ENCODE results near the gene SPINK13. TPM values are rescaled to one million over a fixed set of nuclear protein-coding genes. Genes with fewer than 3 reads are reported as not detected.
"Not testable (repeated sequence)": the region's sequence is repeated elsewhere in the genome, so short reads cannot be mapped to it uniquely, and the experiment has no call there.

The SPINK13 gene
- total RNA-seq, 1 donor from 2014 or later, result not detected

- intact Hi-C loops (cut with micrococcal nuclease), result no loop called here
Observed at GRCh38 chr5:148311484-148311883, 42.9 kb downstream of the SPINK13 start.

GRCh38 chr5:148312153-148312552, 43.6 kb downstream of the SPINK13 start, which contains the start of gene SPINK7:
TSS of gene SPINK7 (plus strand) at chr5:148312423. CDS start at chr5:148312484, 61 bp downstream.
- intact Hi-C loops (cut with micrococcal nuclease), result no loop called here

DNA sequence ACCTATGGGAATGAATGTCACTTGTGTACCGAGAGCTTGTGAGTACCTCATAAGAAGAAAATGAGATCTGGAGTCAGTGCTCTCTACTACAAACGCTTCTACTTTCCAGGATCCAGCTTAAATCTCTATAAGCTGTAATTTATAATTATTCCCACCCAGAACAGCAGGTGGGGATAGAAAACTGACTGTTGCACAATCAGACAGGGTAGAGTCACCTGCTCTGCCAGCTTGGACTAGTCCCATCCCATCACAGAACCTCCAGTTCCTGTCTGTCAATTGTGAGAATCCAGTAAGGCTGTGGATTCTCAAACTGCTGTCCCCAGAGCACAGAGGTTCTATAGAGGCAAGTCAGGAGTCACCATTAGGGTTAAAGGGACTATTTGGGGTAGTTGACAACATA, 45.6 kb downstream of the SPINK13 start:
- intact Hi-C loops (cut with micrococcal nuclease), result no loop called here

DNA sequence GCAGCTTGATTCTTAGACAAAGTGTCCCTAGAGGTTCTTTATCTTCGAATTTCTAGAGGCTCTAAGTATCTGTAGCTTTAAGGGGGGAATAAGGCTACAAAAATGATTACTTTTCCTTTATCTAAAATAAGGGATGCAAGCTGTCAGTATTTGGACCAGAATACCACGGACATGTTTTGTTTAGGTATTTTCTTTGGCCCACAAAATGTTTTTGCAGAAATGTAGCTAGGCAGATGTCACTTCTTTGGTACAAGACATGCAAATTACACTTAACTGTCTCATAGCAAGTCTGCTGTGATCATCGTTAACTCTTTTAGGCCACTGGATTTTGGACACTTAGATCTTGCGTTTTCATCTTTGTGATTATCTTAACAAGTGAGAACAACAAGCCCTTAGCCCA, 46.1 kb downstream of the SPINK13 start:
- intact Hi-C loops (cut with micrococcal nuclease), result no loop called here

- intact Hi-C loops (cut with micrococcal nuclease), result not testable (repeated sequence)
Observed at GRCh38 chr5:148320011-148320963, 51.7 kb downstream of the SPINK13 start.

GRCh38 chr5:148333262-148333849, 64.8 kb downstream of the SPINK13 start:
- intact Hi-C loops (cut with micrococcal nuclease), result no loop called here

DNA sequence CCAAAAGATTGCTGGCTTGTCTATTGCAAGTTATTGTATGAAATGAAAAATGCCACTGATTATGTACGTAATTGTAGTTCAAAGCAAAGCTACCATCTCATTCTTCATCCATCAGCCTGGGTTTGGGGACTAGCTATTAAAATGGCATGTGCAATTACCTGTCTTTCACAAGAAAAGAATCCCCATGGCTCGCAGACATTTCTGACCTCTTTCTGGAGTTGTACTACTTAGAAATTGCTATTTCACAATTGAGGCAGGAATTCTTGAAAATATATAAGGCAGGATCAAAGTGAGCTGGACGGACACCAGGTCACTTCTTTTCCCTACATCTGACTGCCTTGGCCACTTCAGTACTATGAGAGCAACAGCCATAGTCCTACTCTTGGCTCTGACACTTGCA, 66.7 kb downstream of the SPINK13 start, which contains the start of gene SPINK9:
Gene SPINK9, plus strand, starts transcription at position 301 of the 400 bp plus-strand sequence. Its CDS starts 55 bp downstream, at position 356.
- intact Hi-C loops (cut with micrococcal nuclease), result no loop called here

Other genes with a start within 250 kb of the SPINK13 start
- gene SPINK5, start 204.8 kb upstream of the SPINK13 start, total RNA-seq, result not detected in 2 replicates
- not detected in 2 replicates for gene SPINK14, start 100.2 kb upstream of the SPINK13 start, total RNA-seq
- not detected in 2 replicates for gene SPINK6, start 65.8 kb upstream of the SPINK13 start, total RNA-seq
- not detected in 2 replicates for gene MARCOL, start 30.3 kb upstream of the SPINK13 start, total RNA-seq
- gene SPINK7, start 43.6 kb downstream of the SPINK13 start, total RNA-seq, result not detected in 2 replicates
- not detected in 2 replicates for gene SPINK9, start 66.8 kb downstream of the SPINK13 start, total RNA-seq
- 51.7 and 66.2 TPM in 2 replicates for gene FBXO38, start 115.2 kb downstream of the SPINK13 start, total RNA-seq